Measurements from ENCODE around the gene LRRC8E. TPM values are rescaled to one million over a fixed set of nuclear protein-coding genes. Genes with fewer than 3 reads are reported as not detected.

The LRRC8E gene
- total and polyA plus RNA-seq, 7 donors = 0.03 to 0.26 (median 0.09) TPM; not detected in 1

DNA sequence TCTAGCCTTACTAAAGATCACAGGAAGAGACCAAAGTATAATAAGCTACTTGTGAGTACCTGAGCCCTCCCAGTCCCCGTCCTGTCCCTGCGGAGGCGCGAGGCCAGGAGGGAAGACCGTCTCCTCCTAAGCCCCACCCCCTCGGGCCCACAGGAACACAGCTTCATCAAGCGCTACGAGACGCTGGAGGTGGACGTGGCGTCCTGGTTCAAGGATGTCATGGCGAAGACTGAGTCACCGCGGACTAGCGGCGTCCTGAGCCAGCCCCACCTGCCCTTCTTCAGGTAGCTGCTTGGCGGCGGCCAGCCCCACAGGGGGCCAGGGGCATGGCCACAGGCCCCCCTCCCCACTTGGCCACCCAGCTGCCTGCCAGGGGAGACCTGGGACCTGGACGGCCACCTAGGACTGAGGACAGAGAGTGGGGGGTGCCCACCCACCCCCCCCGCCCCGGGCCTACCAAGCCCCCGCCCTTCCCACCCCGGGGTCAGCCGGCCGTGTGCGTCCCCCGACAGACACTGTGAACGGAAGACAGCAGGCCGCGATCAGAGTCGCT lies 23.9 kb downstream of the LRRC8E start:
- peaks cover 4 to 40% of the 10 kb centered on the region in 2 donors for H3K36me3 ChIP-seq (ENCODE audit: insufficient read depth in 1 of 2, low read depth in 1 of 2)
- H3K4me3 ChIP-seq = no peak overlapping the region
- intact Hi-C loops (cut with DNase I) = no loop called here
- peaks cover 0 to 6% (median 5%) of the 10 kb centered on the region in 3 donors for H3K27me3 ChIP-seq (ENCODE audit: insufficient read depth in 3 of 3, low read length in 2 of 3)
- DNase-seq = no peak
- no peak overlapping the region for H3K27ac ChIP-seq
- ATAC-seq = no peak
- TF ChIP-seq, protein P1, sequence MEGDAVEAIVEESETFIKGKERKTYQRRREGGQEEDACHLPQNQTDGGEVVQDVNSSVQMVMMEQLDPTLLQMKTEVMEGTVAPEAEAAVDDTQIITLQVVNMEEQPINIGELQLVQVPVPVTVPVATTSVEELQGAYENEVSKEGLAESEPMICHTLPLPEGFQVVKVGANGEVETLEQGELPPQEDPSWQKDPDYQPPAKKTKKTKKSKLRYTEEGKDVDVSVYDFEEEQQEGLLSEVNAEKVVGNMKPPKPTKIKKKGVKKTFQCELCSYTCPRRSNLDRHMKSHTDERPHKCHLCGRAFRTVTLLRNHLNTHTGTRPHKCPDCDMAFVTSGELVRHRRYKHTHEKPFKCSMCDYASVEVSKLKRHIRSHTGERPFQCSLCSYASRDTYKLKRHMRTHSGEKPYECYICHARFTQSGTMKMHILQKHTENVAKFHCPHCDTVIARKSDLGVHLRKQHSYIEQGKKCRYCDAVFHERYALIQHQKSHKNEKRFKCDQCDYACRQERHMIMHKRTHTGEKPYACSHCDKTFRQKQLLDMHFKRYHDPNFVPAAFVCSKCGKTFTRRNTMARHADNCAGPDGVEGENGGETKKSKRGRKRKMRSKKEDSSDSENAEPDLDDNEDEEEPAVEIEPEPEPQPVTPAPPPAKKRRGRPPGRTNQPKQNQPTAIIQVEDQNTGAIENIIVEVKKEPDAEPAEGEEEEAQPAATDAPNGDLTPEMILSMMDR (IDR thresholded peaks at IDR 0.05) = no peak
- H3K4me1 ChIP-seq = peaks cover 7% of the 10 kb centered on the region
- no peaks in the 10 kb centered on the region for H3K9me3 ChIP-seq
- WGBS, 3 donors = 84 to 91% (median 90%) methylated on average over 29 to 31 of the region's 31 CpGs

DNA sequence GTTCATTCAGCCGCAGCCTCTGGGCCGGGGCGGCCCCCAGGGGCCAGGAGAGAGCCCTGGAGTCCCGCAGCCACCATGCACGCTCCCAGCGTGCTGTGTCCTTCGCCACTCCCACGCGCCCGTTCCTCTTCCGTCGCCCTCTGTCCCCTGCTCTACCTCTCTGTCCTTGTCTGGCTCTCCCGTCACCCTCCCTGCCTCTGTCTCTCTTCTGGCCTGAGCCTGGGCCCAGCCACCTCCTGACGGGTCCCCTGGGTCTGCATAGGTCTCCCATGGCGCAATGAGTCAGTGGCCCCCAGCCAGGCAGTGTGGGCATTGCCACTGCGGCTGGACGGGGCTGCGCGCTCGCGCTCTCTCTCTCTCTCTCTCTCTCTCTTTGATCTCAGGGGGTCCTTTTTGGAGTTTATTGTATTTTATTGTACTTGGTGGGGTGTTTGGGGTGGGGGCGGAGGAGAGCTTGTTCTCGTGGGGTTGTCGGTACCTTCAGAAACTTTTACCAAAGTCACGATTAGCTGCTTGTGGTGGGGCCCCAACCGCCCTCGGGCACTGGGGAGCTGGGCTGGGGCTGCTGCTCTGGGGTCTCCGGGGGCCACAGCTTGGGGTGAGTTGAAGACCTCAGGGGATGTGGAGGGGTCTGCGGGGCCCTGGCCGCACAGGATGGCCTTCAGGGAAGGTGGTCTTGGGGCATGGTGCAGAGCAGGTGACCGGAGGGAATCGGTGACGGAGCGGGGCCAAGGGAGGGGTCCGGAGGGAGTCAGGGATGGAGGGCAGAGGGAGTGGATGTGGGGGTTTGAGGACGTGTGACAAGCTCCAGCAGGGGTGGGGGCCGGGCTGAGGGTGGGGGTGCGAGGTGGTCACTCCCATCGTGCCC lies 24.6 kb downstream of the LRRC8E start:
- H3K27ac ChIP-seq = no peak overlapping the region
- H3K9me3 ChIP-seq = no peaks in the 10 kb centered on the region
- 87 to 93% (median 93%) methylated on average over 36 to 39 of the region's 39 CpGs for WGBS, 3 donors
- H3K36me3 ChIP-seq (ENCODE audit: insufficient read depth in 1 of 2, low read depth in 1 of 2) = peaks cover 4 to 40% of the 10 kb centered on the region in 2 donors
- peaks cover 0 to 13% (median 5%) of the 10 kb centered on the region in 3 donors for H3K27me3 ChIP-seq (ENCODE audit: insufficient read depth in 3 of 3, low read length in 2 of 3)
- DNase-seq (peak in 1 of 2 donors; percentile 54), ATAC-seq (no peak)
- H3K4me1 ChIP-seq = peaks cover 8% of the 10 kb centered on the region
- TF ChIP-seq, protein P1 (IDR thresholded peaks at IDR 0.05) = no peak
- H3K4me3 ChIP-seq = no peak overlapping the region
- intact Hi-C loops (cut with DNase I) = no loop called here

DNA sequence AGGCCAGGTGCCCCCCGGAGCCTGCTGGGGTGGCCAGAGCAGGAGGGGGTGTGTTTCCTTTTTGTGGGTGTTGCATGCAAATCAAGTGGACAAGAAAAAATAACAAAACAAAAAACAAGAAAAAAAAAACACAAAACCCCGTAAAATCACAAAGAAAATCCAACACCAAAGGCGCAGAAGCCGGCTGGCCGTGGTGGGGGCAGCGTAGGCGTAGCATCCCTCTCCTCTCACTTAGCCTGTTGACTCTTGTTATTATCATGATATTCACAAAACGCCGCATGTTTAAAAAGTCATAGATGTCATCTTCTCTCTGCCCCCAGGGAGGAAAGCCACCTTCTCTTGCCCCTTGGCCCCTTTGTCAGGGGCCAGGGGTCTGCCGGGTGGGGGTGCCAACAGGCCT lies 25.3 kb downstream of the LRRC8E start:
- peaks cover 0 to 14% (median 5%) of the 10 kb centered on the region in 3 donors for H3K27me3 ChIP-seq (ENCODE audit: insufficient read depth in 3 of 3, low read length in 2 of 3)
- H3K9me3 ChIP-seq = no peaks in the 10 kb centered on the region
- ATAC-seq (no peak), DNase-seq (no peak)
- no peak overlapping the region for H3K27ac ChIP-seq
- TF ChIP-seq, protein P1 (IDR thresholded peaks at IDR 0.05) = no peak
- peaks cover 13% of the 10 kb centered on the region for H3K4me1 ChIP-seq
- no peak overlapping the region for H3K4me3 ChIP-seq
- peaks cover 4 to 40% of the 10 kb centered on the region in 2 donors for H3K36me3 ChIP-seq (ENCODE audit: insufficient read depth in 1 of 2, low read depth in 1 of 2)
- intact Hi-C loops (cut with DNase I) = no loop called here
- WGBS, 3 donors = 80 to 89% (median 84%) methylated on average over 10 of the region's 10 CpGs

DNA sequence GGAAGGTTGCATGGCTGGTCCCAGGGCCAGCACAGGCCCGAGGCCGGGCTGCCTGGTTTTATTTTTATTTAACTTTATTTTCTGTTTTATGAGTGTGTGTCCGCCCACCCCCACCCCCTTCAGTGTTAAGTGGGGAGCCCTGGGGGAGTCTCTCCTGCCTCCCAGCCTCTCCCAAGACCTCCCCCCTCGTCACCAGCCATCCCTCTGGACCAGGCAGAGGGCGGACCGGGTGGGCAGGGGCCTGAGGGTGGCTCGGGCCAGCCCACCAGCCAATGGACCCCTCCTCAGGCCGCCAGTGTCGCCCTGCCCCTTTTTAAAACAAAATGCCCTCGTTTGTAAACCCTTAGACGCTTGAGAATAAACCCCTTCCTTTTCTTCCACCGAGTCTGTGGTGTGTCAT lies 25.8 kb downstream of the LRRC8E start:
- H3K27me3 ChIP-seq (ENCODE audit: insufficient read depth in 3 of 3, low read length in 2 of 3) = peaks cover 0 to 14% (median 5%) of the 10 kb centered on the region in 3 donors
- intact Hi-C loops (cut with DNase I) = no loop called here
- H3K27ac ChIP-seq = no peak overlapping the region
- ATAC-seq (no peak), DNase-seq (no peak)
- 41 to 56% (median 46%) methylated on average over 11 to 12 of the region's 12 CpGs for WGBS, 3 donors
- H3K36me3 ChIP-seq (ENCODE audit: insufficient read depth in 1 of 2, low read depth in 1 of 2) = peaks cover 4 to 38% of the 10 kb centered on the region in 2 donors
- TF ChIP-seq, protein P1 (IDR thresholded peaks at IDR 0.05) = no peak
- no peaks in the 10 kb centered on the region for H3K9me3 ChIP-seq
- H3K4me3 ChIP-seq = no peak overlapping the region
- peaks cover 14% of the 10 kb centered on the region for H3K4me1 ChIP-seq
